ENCODE measurements around the gene IL36G. TPM values are rescaled to one million over a fixed set of nuclear protein-coding genes. Genes with fewer than 3 reads are reported as not detected.

IL36G gene
- total and polyA plus RNA-seq, 4 donors, result 0.12 to 0.26 (median 0.14) TPM; not detected in 1

- 87 to 93% methylated on average over 5 of the region's 5 CpGs for WGBS, 2 donors
- Histone ChIP-seq H3K9ac (ENCODE audit: insufficient read depth in 1 of 2, low read length in 2 of 2) (no peak overlapping the region), H3K4me3 (no peak overlapping the region), H3K36me3 (ENCODE audit: control insufficient read depth in 4 of 4, insufficient read depth in 4 of 4, low read length in 4 of 4) (no peaks in the 10 kb centered on the region), H3K9me3 (ENCODE audit: control insufficient read depth in 4 of 4, insufficient read depth in 3 of 4, low read length in 3 of 4) (no peaks in the 10 kb centered on the region), H3K27me3 (ENCODE audit: control insufficient read depth in 3 of 3, insufficient read depth in 3 of 3, low read length in 2 of 3) (no peaks in the 10 kb centered on the region), H3K4me1 (ENCODE audit: control insufficient read depth in 5 of 5, insufficient read depth in 5 of 5, low read length in 5 of 5) (no peaks in the 10 kb centered on the region), H3K27ac (ENCODE audit: low read depth in 1 of 2, low read length in 1 of 2) (no peak overlapping the region)
- no peak for ATAC-seq (ENCODE audit: insufficient read depth, low FRiP score)
- TF ChIP-seq CTCF (IDR thresholded peaks at IDR 0.05; ENCODE audit: control extremely low read depth, extremely low read depth), result no peak
- DNase-seq, result no peak
Measured at GRCh38 chr2:112985090-112985489, 7.3 kb downstream of the IL36G start.

GRCh38 chr2:112989611-112990010, 11.8 kb downstream of the IL36G start:
- Histone ChIP-seq H3K9me3 (ENCODE audit: control insufficient read depth in 4 of 4, insufficient read depth in 3 of 4, low read length in 3 of 4) (peaks cover 0 to 9% (median 6%) of the 10 kb centered on the region in 4 donors), H3K36me3 (ENCODE audit: control insufficient read depth in 4 of 4, insufficient read depth in 4 of 4, low read length in 4 of 4) (no peaks in the 10 kb centered on the region), H3K4me1 (ENCODE audit: control insufficient read depth in 5 of 5, insufficient read depth in 5 of 5, low read length in 5 of 5) (no peaks in the 10 kb centered on the region), H3K4me3 (no peak overlapping the region), H3K27ac (ENCODE audit: low read depth in 1 of 2, low read length in 1 of 2) (no peak overlapping the region), H3K27me3 (ENCODE audit: control insufficient read depth in 3 of 3, insufficient read depth in 3 of 3, low read length in 2 of 3) (no peaks in the 10 kb centered on the region), H3K9ac (ENCODE audit: insufficient read depth in 1 of 2, low read length in 2 of 2) (no peak overlapping the region)
- no peak for TF ChIP-seq CTCF (IDR thresholded peaks at IDR 0.05; ENCODE audit: control extremely low read depth, extremely low read depth)
- no peak for ATAC-seq (ENCODE audit: insufficient read depth, low FRiP score)
- WGBS, 2 donors, result 83 to 86% methylated on average over 3 of the region's 3 CpGs
- DNase-seq, result no peak

GRCh38 chr2:112993831-112994230, 16.0 kb downstream of the IL36G start:
- H3K36me3 ChIP-seq (ENCODE audit: control insufficient read depth in 4 of 4, insufficient read depth in 4 of 4, low read length in 4 of 4), result no peaks in the 10 kb centered on the region
- no peak overlapping the region for H3K27ac ChIP-seq (ENCODE audit: low read depth in 1 of 2, low read length in 1 of 2)
- H3K4me1 ChIP-seq (ENCODE audit: control insufficient read depth in 5 of 5, insufficient read depth in 5 of 5, low read length in 5 of 5), result peaks cover 0 to 7% (median 0%) of the 10 kb centered on the region in 5 donors
- ATAC-seq (ENCODE audit: insufficient read depth, low FRiP score) (no peak), DNase-seq (no peak)
- peaks cover 0 to 9% (median 6%) of the 10 kb centered on the region in 4 donors for H3K9me3 ChIP-seq (ENCODE audit: control insufficient read depth in 4 of 4, insufficient read depth in 3 of 4, low read length in 3 of 4)
- no peak for TF ChIP-seq CTCF (IDR thresholded peaks at IDR 0.05; ENCODE audit: control extremely low read depth, extremely low read depth)
- no peaks in the 10 kb centered on the region for H3K27me3 ChIP-seq (ENCODE audit: control insufficient read depth in 3 of 3, insufficient read depth in 3 of 3, low read length in 2 of 3)
- H3K4me3 ChIP-seq, result no peak overlapping the region
- H3K9ac ChIP-seq (ENCODE audit: insufficient read depth in 1 of 2, low read length in 2 of 2), result no peak overlapping the region

GRCh38 chr2:112994648-112995047, 16.8 kb downstream of the IL36G start:
- no peak for ATAC-seq (ENCODE audit: insufficient read depth, low FRiP score)
- H3K9me3 ChIP-seq (ENCODE audit: control insufficient read depth in 4 of 4, insufficient read depth in 3 of 4, low read length in 3 of 4), result peaks cover 0 to 9% (median 8%) of the 10 kb centered on the region in 4 donors
- H3K27me3 ChIP-seq (ENCODE audit: control insufficient read depth in 3 of 3, insufficient read depth in 3 of 3, low read length in 2 of 3), result no peaks in the 10 kb centered on the region
- WGBS, 2 donors, result 93 to 98% methylated on average over 2 of the region's 2 CpGs
- H3K36me3 ChIP-seq (ENCODE audit: control insufficient read depth in 4 of 4, insufficient read depth in 4 of 4, low read length in 4 of 4), result no peaks in the 10 kb centered on the region
- no peak for TF ChIP-seq CTCF (IDR thresholded peaks at IDR 0.05; ENCODE audit: control extremely low read depth, extremely low read depth)
- H3K4me3 ChIP-seq, result no peak overlapping the region
- no peak for DNase-seq
- H3K27ac ChIP-seq (ENCODE audit: low read depth in 1 of 2, low read length in 1 of 2), result no peak overlapping the region
- no peak overlapping the region for H3K9ac ChIP-seq (ENCODE audit: insufficient read depth in 1 of 2, low read length in 2 of 2)
- peaks cover 0 to 7% (median 0%) of the 10 kb centered on the region in 5 donors for H3K4me1 ChIP-seq (ENCODE audit: control insufficient read depth in 5 of 5, insufficient read depth in 5 of 5, low read length in 5 of 5)
